Mesenchymal stem cell (in vitro differentiated cells and primary cell): Measurements from ENCODE around the gene PXDN.

Experiments
- DNase-seq: peaks from one replicate; pipeline ENCODE4 v3.0.0-alpha.2; 2013
- H2AFZ ChIP-seq: one replicate; pipeline ENCODE4 v1.6.1; 2013; ENCODE audit warnings: low read depth, mild to moderate bottlenecking, control low read depth, inconsistent platforms, low read length, moderate library complexity
- H2AK5ac ChIP-seq: 2 replicates; pipeline ENCODE4 v1.6.1; 2013; ENCODE audit warnings: low read length, moderate library complexity, mild to moderate bottlenecking, inconsistent platforms; ENCODE audit not compliant: severe bottlenecking
- H2BK120ac ChIP-seq: one replicate; pipeline ENCODE4 v1.6.1; 2013; ENCODE audit warnings: low read depth, mild to moderate bottlenecking, inconsistent platforms, low read length, moderate library complexity
- H2BK12ac ChIP-seq, 2 experiments: one replicate each; pipeline ENCODE4 v1.6.1; 2013; ENCODE audit warnings: inconsistent platforms in 2 of 2, low read length in 2 of 2, mild to moderate bottlenecking in 2 of 2, moderate library complexity in 2 of 2, control low read depth in 1 of 2
- H2BK15ac ChIP-seq: one replicate; pipeline ENCODE4 v1.6.1; 2013; ENCODE audit warnings: mild to moderate bottlenecking, low read depth, inconsistent platforms; ENCODE audit not compliant: poor library complexity, severe bottlenecking
- H2BK5ac ChIP-seq: 2 replicates; pipeline ENCODE4 v1.6.1; 2013; ENCODE audit warnings: low read depth, mild to moderate bottlenecking, low read length, control low read depth, inconsistent platforms; ENCODE audit not compliant: poor library complexity, severe bottlenecking
- H3K14ac ChIP-seq, 2 experiments: one replicate each; pipeline ENCODE4 v1.6.1; 2013; ENCODE audit warnings: inconsistent platforms in 2 of 2, low read length in 2 of 2, control low read depth in 1 of 2, mild to moderate bottlenecking in 1 of 2, moderate library complexity in 1 of 2
- H3K18ac ChIP-seq, 2 experiments: one replicate each; pipeline ENCODE4 v1.6.1; 2013; ENCODE audit warnings: inconsistent platforms in 2 of 2, low read length in 2 of 2, control low read depth in 1 of 2, low read depth in 1 of 2, mild to moderate bottlenecking in 1 of 2
- H3K23ac ChIP-seq, 2 experiments: one replicate each; pipeline ENCODE4 v1.6.1; 2013; ENCODE audit warnings: inconsistent platforms in 2 of 2, low read length in 2 of 2, mild to moderate bottlenecking in 2 of 2, moderate library complexity in 2 of 2, control low read depth in 1 of 2
- H3K27ac ChIP-seq: 2 replicates; pipeline ENCODE4 v1.5.1; 2013; ENCODE audit warnings: mild to moderate bottlenecking, moderate library complexity, low read length, control low read depth, inconsistent platforms; ENCODE audit not compliant: poor library complexity, severe bottlenecking
- H3K27me3 ChIP-seq, 2 experiments: 2 replicates each; pipeline versions ENCODE4 v1.6.1 to v1.7.0; 2013; ENCODE audit warnings: low read length in 2 of 2, mild to moderate bottlenecking in 2 of 2, moderate library complexity in 2 of 2, control low read depth in 1 of 2, inconsistent platforms in 1 of 2; ENCODE audit not compliant: control insufficient read depth in 1 of 2, insufficient read depth in 1 of 2
- H3K36me3 ChIP-seq, 2 experiments: 2 replicates each; pipeline versions ENCODE4 v1.6.1 to v1.7.0; 2013; ENCODE audit warnings: low read length in 2 of 2, control low read depth in 1 of 2, inconsistent platforms in 1 of 2, low read depth in 1 of 2, mild to moderate bottlenecking in 1 of 2; ENCODE audit not compliant: insufficient read depth in 2 of 2, control insufficient read depth in 1 of 2
- H3K4ac ChIP-seq, 2 experiments: one replicate each; pipeline ENCODE4 v1.6.1; 2013; ENCODE audit warnings: inconsistent platforms in 2 of 2, low read length in 2 of 2, mild to moderate bottlenecking in 2 of 2, moderate library complexity in 2 of 2, control low read depth in 1 of 2, low read depth in 1 of 2
- H3K4me1 ChIP-seq: 2 replicates; pipeline ENCODE4 v1.6.1; 2013; ENCODE audit warnings: low read depth, low read length, control low read depth; ENCODE audit not compliant: control insufficient read depth, insufficient read depth
- H3K4me2 ChIP-seq: 2 replicates; pipeline ENCODE4 v1.6.1; 2013; ENCODE audit warnings: low read length, mild to moderate bottlenecking, inconsistent platforms; ENCODE audit not compliant: poor library complexity, severe bottlenecking
- H3K4me3 ChIP-seq, 2 experiments: 2 replicates each; pipeline versions ENCODE4 v1.5.1 to v1.7.0; 2013; ENCODE audit warnings: low read length in 2 of 2, mild to moderate bottlenecking in 2 of 2, control low read depth in 1 of 2, low read depth in 1 of 2; ENCODE audit not compliant: insufficient read depth in 1 of 2
- H3K79me1 ChIP-seq: replicated peaks from 2 replicates; pipeline ENCODE4 v1.6.1; 2013; ENCODE audit warnings: mild to moderate bottlenecking, control low read depth, low read length, inconsistent platforms; ENCODE audit not compliant: poor library complexity, severe bottlenecking
- H3K9ac ChIP-seq: 2 replicates; pipeline ENCODE4 v1.7.0; 2013; ENCODE audit warnings: mild to moderate bottlenecking, low read length, moderate library complexity
- H3K9me3 ChIP-seq: 2 replicates; pipeline ENCODE4 v1.7.0; 2013; ENCODE audit warnings: mild to moderate bottlenecking, low read length; ENCODE audit not compliant: control insufficient read depth
- H4K8ac ChIP-seq: one replicate; pipeline ENCODE4 v1.6.1; 2013; ENCODE audit warnings: inconsistent platforms, mild to moderate bottlenecking, low read length, moderate library complexity
- H4K91ac ChIP-seq: one replicate; pipeline ENCODE4 v1.6.1; 2013; ENCODE audit warnings: mild to moderate bottlenecking, low read length, inconsistent platforms
- WGBS: methylation state at CpG from one replicate; pipeline ENCODE4 v1.1.7; 2013; ENCODE audit warnings: mixed read lengths; 5-methylcytosine and 5-hydroxymethylcytosine counted together

PXDN gene

GRCh38 chr2:1770566-1771380 lies 26.5 kb upstream of the PXDN start:
- H3K4me3 ChIP-seq, result no peak overlapping the region
- no peak overlapping the region for H3K4me2 ChIP-seq
- no peak overlapping the region for H2BK120ac ChIP-seq
- H3K14ac ChIP-seq, result no peak overlapping the region
- no peak overlapping the region for H2BK12ac ChIP-seq
- H3K4me1 ChIP-seq, result peaks cover 3% of the 10 kb centered on the region
- H3K9me3 ChIP-seq, result no peaks in the 10 kb centered on the region
- no peak overlapping the region for H3K18ac ChIP-seq
- H2BK5ac ChIP-seq, result no peak overlapping the region
- H4K8ac ChIP-seq, result no peak overlapping the region
- H2AK5ac ChIP-seq, result no peak overlapping the region
- H2BK15ac ChIP-seq, result no peak overlapping the region
- WGBS, result 87% methylated on average over 22 of the region's 23 CpGs
- H3K27ac ChIP-seq, result no peak overlapping the region
- no peaks in the 10 kb centered on the region for H3K36me3 ChIP-seq
- DNase-seq, result no peak
- H3K79me1 ChIP-seq, result no peaks in the 10 kb centered on the region
- peaks cover 4 to 53% of the 10 kb centered on the region in 2 experiments for H3K27me3 ChIP-seq
- H3K9ac ChIP-seq, result no peak overlapping the region
- H3K4ac ChIP-seq, result no peak overlapping the region
- no peak overlapping the region for H4K91ac ChIP-seq
- H2AFZ ChIP-seq, result no peak overlapping the region
- no peak overlapping the region for H3K23ac ChIP-seq

- Histone ChIP-seq H2BK12ac (no peak overlapping the region), H3K4ac (no peak overlapping the region), H2BK120ac (no peak overlapping the region), H3K4me2 (no peak overlapping the region), H3K27me3 (peaks cover 4 to 49% of the 10 kb centered on the region in 2 experiments), H3K18ac (no peak overlapping the region), H3K23ac (no peak overlapping the region), H3K79me1 (no peaks in the 10 kb centered on the region), H2AFZ (no peak overlapping the region), H2BK15ac (no peak overlapping the region), H4K8ac (no peak overlapping the region), H3K9ac (no peak overlapping the region), H3K14ac (no peak overlapping the region), H3K9me3 (no peaks in the 10 kb centered on the region), H3K4me3 (no peak overlapping the region), H3K36me3 (no peaks in the 10 kb centered on the region), H2AK5ac (no peak overlapping the region), H4K91ac (no peak overlapping the region), H3K4me1 (peaks cover 3% of the 10 kb centered on the region), H2BK5ac (no peak overlapping the region), H3K27ac (no peak overlapping the region)
- WGBS, result 45% methylated on average over 11 of the region's 13 CpGs
- DNase-seq, result peak; percentile 55
Observed at GRCh38 chr2:1769703-1770422, 25.5 kb upstream of the PXDN start.

- H3K4ac ChIP-seq, result no peak overlapping the region
- no peak overlapping the region for H2BK15ac ChIP-seq
- no peak overlapping the region for H4K8ac ChIP-seq
- H2BK5ac ChIP-seq, result no peak overlapping the region
- no peaks in the 10 kb centered on the region for H3K9me3 ChIP-seq
- H3K4me1 ChIP-seq, result peaks cover 3% of the 10 kb centered on the region
- no peak overlapping the region for H2BK12ac ChIP-seq
- WGBS, result 87% methylated on average over 22 of the region's 23 CpGs
- H3K4me3 ChIP-seq, result no peak overlapping the region
- H2AK5ac ChIP-seq, result no peak overlapping the region
- H3K23ac ChIP-seq, result no peak overlapping the region
- no peak overlapping the region for H3K18ac ChIP-seq
- H4K91ac ChIP-seq, result no peak overlapping the region
- peaks cover 0 to 37% of the 10 kb centered on the region in 2 experiments for H3K27me3 ChIP-seq
- H3K4me2 ChIP-seq, result no peak overlapping the region
- H3K27ac ChIP-seq, result no peak overlapping the region
- H3K9ac ChIP-seq, result no peak overlapping the region
- H2AFZ ChIP-seq, result no peak overlapping the region
- no peak overlapping the region for H2BK120ac ChIP-seq
- no peak for DNase-seq
- no peaks in the 10 kb centered on the region for H3K36me3 ChIP-seq
- no peak overlapping the region for H3K14ac ChIP-seq
- H3K79me1 ChIP-seq, result no peaks in the 10 kb centered on the region
Observed at GRCh38 chr2:1767939-1768691, 23.8 kb upstream of the PXDN start.
